Activated naive CD4-positive, alpha-beta T cell treated with anti-CD3 and anti-CD28 coated beads, Interleukin-2, amount 50 U/mL, for 72 hours (primary cell): Measurements from ENCODE around the gene ANKS4B. TPM values are rescaled to one million over a fixed set of nuclear protein-coding genes. Genes with fewer than 3 reads are reported as not detected.
A peak's percentile ranks its signal among the peaks of the same experiment; 100 is the strongest.

Experiments
- ATAC-seq, 2 donors: fragments of 150-1000 bp; cut with Tn5 transposase; 2 replicates each; pipeline ENCODE4 v1.10.0; 2021; ENCODE audit warnings: mild to moderate bottlenecking in 2 of 2, moderate library complexity in 2 of 2
- DNase-seq, 2 donors: peaks; one replicate each; pipeline ENCODE4 v3.0.0; 2021 to 2022; ENCODE audit warnings: low spot score in 2 of 2
- H3K27ac Mint-ChIP-seq, 2 donors: one replicate each; pipeline ENCODE4 v1.8.0; 2022; ENCODE audit warnings: mild to moderate bottlenecking in 2 of 2, mixed read lengths in 2 of 2
- H3K36me3 Mint-ChIP-seq, 2 donors: one replicate each; pipeline ENCODE4 v1.8.0; 2022; ENCODE audit warnings: mixed read lengths in 2 of 2
- H3K9me3 Mint-ChIP-seq, 2 donors: one replicate each; pipeline ENCODE4 v1.8.0; 2022; ENCODE audit warnings: mixed read lengths in 2 of 2
- total RNA-seq, 2 donors: library from RNA; stranded (reverse); gene quantifications; one replicate each; pipeline ENCODE4 v1.2.3, GENCODE V29; 2022

ANKS4B gene
- total RNA-seq, 2 donors from 2014 or later, result not detected

- no peaks in the 10 kb centered on the region for H3K9me3 Mint-ChIP-seq
- ATAC-seq (no peak), DNase-seq (no peak)
- H3K27ac Mint-ChIP-seq, result no peak overlapping the region
- no peaks in the 10 kb centered on the region for H3K36me3 Mint-ChIP-seq
These were observed 26.9 kb upstream of the ANKS4B start for GRCh38 chr16:21206550-21206949.

GRCh38 chr16:21208446-21209230 is 24.9 kb upstream of the ANKS4B start:
- Mint-ChIP-seq H3K9me3 (no peaks in the 10 kb centered on the region), H3K27ac (no peak overlapping the region), H3K36me3 (no peaks in the 10 kb centered on the region)
- ATAC-seq (no peak), DNase-seq (no peak)

GRCh38 chr16:21211486-21211885 is 22.0 kb upstream of the ANKS4B start, which contains the start of gene ZP2:
ZP2 (minus strand) TSS chr16:21211574; CDS start chr16:21211547, 27 bp downstream.
- no peak for ATAC-seq
- no peak within 1 kb of the TSS for H3K27ac Mint-ChIP-seq
- H3K9me3 Mint-ChIP-seq, result no peaks in the 10 kb centered on the region
- no peaks in the 10 kb centered on the region for H3K36me3 Mint-ChIP-seq
- no peak for DNase-seq

GRCh38 chr16:21214086-21214485 is 19.4 kb upstream of the ANKS4B start:
- Mint-ChIP-seq H3K9me3 (no peaks in the 10 kb centered on the region), H3K36me3 (no peaks in the 10 kb centered on the region)
- no peak for ATAC-seq

GRCh38 chr16:21217121-21217520 is 16.4 kb upstream of the ANKS4B start:
- DNase-seq, result no peak

More at GRCh38 chr16:21214086-21214485, 19.4 kb upstream of the ANKS4B start:
- no peak overlapping the region for H3K27ac Mint-ChIP-seq
- no peak for DNase-seq

GRCh38 chr16:21218153-21218552 is 15.3 kb upstream of the ANKS4B start:
- DNase-seq, result no peak
- H3K27ac Mint-ChIP-seq, result no peak overlapping the region
- no peaks in the 10 kb centered on the region for H3K36me3 Mint-ChIP-seq
- no peak for ATAC-seq
- no peaks in the 10 kb centered on the region for H3K9me3 Mint-ChIP-seq

More at GRCh38 chr16:21217121-21217520, 16.4 kb upstream of the ANKS4B start:
- Mint-ChIP-seq H3K9me3 (no peaks in the 10 kb centered on the region), H3K27ac (no peak overlapping the region), H3K36me3 (no peaks in the 10 kb centered on the region)
- no peak for ATAC-seq

GRCh38 chr16:21219551-21219950 is 13.9 kb upstream of the ANKS4B start:
- DNase-seq (no peak), ATAC-seq (no peak)
- no peaks in the 10 kb centered on the region for H3K9me3 Mint-ChIP-seq
- H3K27ac Mint-ChIP-seq, result no peak overlapping the region
- no peaks in the 10 kb centered on the region for H3K36me3 Mint-ChIP-seq

- H3K36me3 Mint-ChIP-seq, result no peaks in the 10 kb centered on the region
- DNase-seq (no peak), ATAC-seq (no peak)
- H3K9me3 Mint-ChIP-seq, result no peaks in the 10 kb centered on the region
- H3K27ac Mint-ChIP-seq, result no peak overlapping the region
These were observed 10.8 kb upstream of the ANKS4B start for GRCh38 chr16:21222495-21223337.

GRCh38 chr16:21223787-21224186 is 9.7 kb upstream of the ANKS4B start:
- no peaks in the 10 kb centered on the region for H3K9me3 Mint-ChIP-seq
- DNase-seq (no peak), ATAC-seq (no peak)
- H3K36me3 Mint-ChIP-seq, result no peaks in the 10 kb centered on the region
- H3K27ac Mint-ChIP-seq, result peak overlapping the region in 1 of 2 donors; percentile 62

- no peaks in the 10 kb centered on the region for H3K9me3 Mint-ChIP-seq
- ATAC-seq, result peak in 1 of 2 donors; percentile 66
- no peaks in the 10 kb centered on the region for H3K36me3 Mint-ChIP-seq
- peak overlapping the region in 1 of 2 donors; percentile 7 for H3K27ac Mint-ChIP-seq
- no peak for DNase-seq
These were observed 8.7 kb upstream of the ANKS4B start for GRCh38 chr16:21224800-21225199.

- no peaks in the 10 kb centered on the region for H3K36me3 Mint-ChIP-seq
- ATAC-seq (no peak), DNase-seq (no peak)
- no peak overlapping the region for H3K27ac Mint-ChIP-seq
- no peaks in the 10 kb centered on the region for H3K9me3 Mint-ChIP-seq
These were observed 6.8 kb upstream of the ANKS4B start for GRCh38 chr16:21226749-21227148.

GRCh38 chr16:21227866-21228265 is 5.6 kb upstream of the ANKS4B start:
- H3K27ac Mint-ChIP-seq, result peak overlapping the region in 1 of 2 donors; percentile 18
- DNase-seq (no peak), ATAC-seq (no peak)
- no peaks in the 10 kb centered on the region for H3K36me3 Mint-ChIP-seq
- H3K9me3 Mint-ChIP-seq, result no peaks in the 10 kb centered on the region

- H3K36me3 Mint-ChIP-seq, result no peaks in the 10 kb centered on the region
- H3K9me3 Mint-ChIP-seq, result no peaks in the 10 kb centered on the region
- no peak overlapping the region for H3K27ac Mint-ChIP-seq
- ATAC-seq, result no peak
- DNase-seq, result no peak
These were observed 5.1 kb upstream of the ANKS4B start for GRCh38 chr16:21228361-21228872.

- H3K27ac Mint-ChIP-seq, result no peak overlapping the region
- H3K9me3 Mint-ChIP-seq, result no peaks in the 10 kb centered on the region
- H3K36me3 Mint-ChIP-seq, result no peaks in the 10 kb centered on the region
- DNase-seq, result no peak
- ATAC-seq, result no peak
These were observed 416 bp upstream of the ANKS4B start for GRCh38 chr16:21233045-21233520.

GRCh38 chr16:21235199-21235585 is 1.7 kb downstream of the ANKS4B start:
- H3K9me3 Mint-ChIP-seq, result no peaks in the 10 kb centered on the region
- H3K36me3 Mint-ChIP-seq, result no peaks in the 10 kb centered on the region
- H3K27ac Mint-ChIP-seq, result no peak overlapping the region
- DNase-seq (no peak), ATAC-seq (no peak)

GRCh38 chr16:21236831-21237230 is 3.3 kb downstream of the ANKS4B start:
- Mint-ChIP-seq H3K27ac (no peak overlapping the region), H3K9me3 (no peaks in the 10 kb centered on the region), H3K36me3 (no peaks in the 10 kb centered on the region)
- ATAC-seq, result no peak
- DNase-seq, result no peak

GRCh38 chr16:21239646-21240045 is 6.1 kb downstream of the ANKS4B start:
- ATAC-seq (no peak), DNase-seq (no peak)
- Mint-ChIP-seq H3K36me3 (no peaks in the 10 kb centered on the region), H3K27ac (no peak overlapping the region), H3K9me3 (no peaks in the 10 kb centered on the region)
